ENCODE data around the gene ALPK3.

ALPK3 gene

GRCh38 chr15:84781495-84781894 is 35.7 kb upstream of the ALPK3 start:
- TF ChIP-seq CTCF (conservative IDR thresholded peaks at IDR 0.05) (no peak), ZFX (IDR thresholded peaks at IDR 0.05) (no peak)
- H3K27ac ChIP-seq: no peak overlapping the region

- TF ChIP-seq ZFX (IDR thresholded peaks at IDR 0.05) (no peak), CTCF (conservative IDR thresholded peaks at IDR 0.05) (no peak)
These were observed 34.8 kb upstream of the ALPK3 start for GRCh38 chr15:84782346-84782745.

DNA sequence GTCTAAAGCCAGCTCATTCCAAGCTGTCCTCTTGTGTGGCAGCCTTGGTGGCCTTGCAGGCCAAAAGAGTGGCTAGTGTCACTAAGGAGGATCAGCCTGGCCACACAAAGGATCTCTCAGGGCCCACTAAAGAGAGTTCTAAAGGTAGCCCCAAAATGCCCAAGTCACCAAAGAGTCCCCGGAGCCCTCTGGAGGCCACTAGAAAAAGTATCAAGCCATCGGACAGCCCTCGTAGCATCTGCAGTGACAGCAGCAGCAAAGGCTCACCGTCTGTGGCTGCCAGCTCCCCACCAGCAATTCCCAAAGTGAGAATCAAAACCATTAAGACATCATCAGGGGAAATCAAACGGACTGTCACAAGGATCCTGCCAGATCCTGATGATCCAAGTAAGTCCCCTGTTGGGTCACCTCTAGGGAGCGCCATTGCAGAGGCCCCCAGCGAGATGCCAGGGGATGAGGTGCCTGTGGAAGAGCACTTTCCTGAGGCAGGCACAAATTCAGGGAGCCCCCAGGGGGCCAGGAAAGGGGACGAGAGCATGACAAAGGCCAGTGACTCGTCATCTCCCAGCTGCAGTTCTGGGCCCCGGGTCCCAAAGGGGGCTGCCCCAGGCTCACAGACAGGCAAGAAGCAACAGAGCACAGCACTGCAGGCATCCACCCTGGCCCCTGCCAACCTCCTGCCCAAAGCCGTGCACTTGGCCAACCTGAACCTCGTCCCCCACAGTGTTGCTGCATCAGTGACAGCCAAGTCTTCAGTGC is 33.5 kb upstream of the ALPK3 start:
- TF ChIP-seq CTCF (conservative IDR thresholded peaks at IDR 0.05) (no peak), ZFX (IDR thresholded peaks at IDR 0.05) (no peak)
- no peak overlapping the region for H3K27ac ChIP-seq

More at GRCh38 chr15:84782346-84782745, 34.8 kb upstream of the ALPK3 start:
- no peak overlapping the region for H3K27ac ChIP-seq

DNA sequence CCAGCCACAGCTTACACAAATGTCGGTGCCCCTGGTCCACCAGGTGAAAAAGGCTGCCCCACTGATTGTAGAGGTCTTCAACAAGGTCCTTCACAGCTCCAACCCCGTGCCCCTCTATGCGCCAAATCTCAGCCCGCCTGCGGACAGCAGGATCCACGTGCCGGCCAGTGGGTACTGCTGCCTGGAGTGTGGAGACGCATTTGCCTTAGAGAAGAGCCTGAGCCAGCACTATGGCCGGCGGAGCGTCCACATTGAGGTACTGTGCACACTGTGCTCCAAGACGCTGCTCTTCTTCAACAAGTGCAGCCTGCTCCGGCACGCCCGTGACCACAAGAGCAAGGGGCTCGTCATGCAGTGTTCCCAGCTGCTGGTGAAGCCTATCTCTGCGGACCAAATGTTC is 32.9 kb upstream of the ALPK3 start:
- TF ChIP-seq ZFX (IDR thresholded peaks at IDR 0.05) (no peak), CTCF (conservative IDR thresholded peaks at IDR 0.05) (no peak)
- H3K27ac ChIP-seq: no peak overlapping the region

- TF ChIP-seq ZFX (IDR thresholded peaks at IDR 0.05) (no peak), CTCF (conservative IDR thresholded peaks at IDR 0.05) (no peak)
These were observed 32.1 kb upstream of the ALPK3 start for GRCh38 chr15:84785053-84785452.

GRCh38 chr15:84788500-84788899 is 28.7 kb upstream of the ALPK3 start:
- H3K27ac ChIP-seq: no peak overlapping the region
- TF ChIP-seq CTCF (conservative IDR thresholded peaks at IDR 0.05) (no peak), ZFX (IDR thresholded peaks at IDR 0.05) (no peak)

More at GRCh38 chr15:84785053-84785452, 32.1 kb upstream of the ALPK3 start:
- H3K27ac ChIP-seq: no peak overlapping the region

DNA sequence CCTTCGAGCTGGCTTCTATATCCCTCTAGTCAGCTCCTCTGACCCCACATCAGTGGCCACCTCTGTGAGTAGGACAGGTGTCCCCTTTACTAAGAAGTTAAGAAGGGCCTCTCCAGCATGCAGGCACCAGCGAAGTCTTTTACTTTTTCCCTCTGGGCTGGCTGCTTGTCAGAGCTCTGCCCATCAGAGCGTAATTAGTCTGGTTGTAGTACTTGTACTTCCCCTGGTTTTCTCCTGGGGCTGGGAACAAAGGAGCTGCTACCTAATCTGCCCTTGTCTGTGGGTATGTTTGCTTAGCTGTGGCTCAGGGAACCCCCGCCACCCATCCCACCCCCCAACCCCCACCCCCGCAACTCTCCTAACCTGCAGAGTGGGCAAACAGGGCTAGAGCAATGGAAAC is 27.4 kb upstream of the ALPK3 start:
- H3K27ac ChIP-seq: no peak overlapping the region
- TF ChIP-seq ZFX (IDR thresholded peaks at IDR 0.05) (no peak), CTCF (conservative IDR thresholded peaks at IDR 0.05) (no peak)

Data from C4-2B (cell line).